ENCODE measurements around the gene FUS.
"Not testable (repeated sequence)": the region's sequence is repeated elsewhere in the genome, so short reads cannot be mapped to it uniquely, and the experiment has no call there.

The FUS gene

GRCh38 chr16:31157136-31157535 lies 22.8 kb upstream of the FUS start:
- no peak for DNase-seq (ENCODE audit: low read depth)
- no peak overlapping the region for H3K4me3 ChIP-seq (ENCODE audit: low read depth, low read length)
- TF ChIP-seq CTCF (IDR thresholded peaks at IDR 0.05; ENCODE audit: insufficient read depth, low read depth, low read length, missing control alignments): no peak

GRCh38 chr16:31167315-31167714 lies 12.6 kb upstream of the FUS start:
- TF ChIP-seq CTCF (IDR thresholded peaks at IDR 0.05; ENCODE audit: insufficient read depth, low read depth, low read length, missing control alignments): no peak
- no peak overlapping the region for H3K4me3 ChIP-seq (ENCODE audit: low read depth, low read length)
- DNase-seq (ENCODE audit: low read depth): no peak

GRCh38 chr16:31168848-31169247 lies 11.1 kb upstream of the FUS start:
- H3K4me3 ChIP-seq (ENCODE audit: low read depth, low read length): no peak overlapping the region
- no peak for DNase-seq (ENCODE audit: low read depth)
- no peak for TF ChIP-seq CTCF (IDR thresholded peaks at IDR 0.05; ENCODE audit: insufficient read depth, low read depth, low read length, missing control alignments)

- not testable (repeated sequence) for H3K4me3 ChIP-seq (ENCODE audit: low read depth, low read length); DNase-seq (ENCODE audit: low read depth)
Measured at GRCh38 chr16:31170048-31170447, 9.9 kb upstream of the FUS start.

GRCh38 chr16:31177136-31177535 lies 2.8 kb upstream of the FUS start:
- H3K4me3 ChIP-seq (ENCODE audit: low read depth, low read length): no peak overlapping the region
- no peak for TF ChIP-seq CTCF (IDR thresholded peaks at IDR 0.05; ENCODE audit: insufficient read depth, low read depth, low read length, missing control alignments)
- DNase-seq (ENCODE audit: low read depth): no peak

- no peak for DNase-seq (ENCODE audit: low read depth)
- no peak for TF ChIP-seq CTCF (IDR thresholded peaks at IDR 0.05; ENCODE audit: insufficient read depth, low read depth, low read length, missing control alignments)
- peak overlapping the region; percentile 60 for H3K4me3 ChIP-seq (ENCODE audit: low read depth, low read length)
Measured at GRCh38 chr16:31179219-31179746, 656 bp upstream of the FUS start.

GRCh38 chr16:31181102-31181830 lies 1.3 kb downstream of the FUS start:
- no peak for DNase-seq (ENCODE audit: low read depth)
- no peak for TF ChIP-seq CTCF (IDR thresholded peaks at IDR 0.05; ENCODE audit: insufficient read depth, low read depth, low read length, missing control alignments)
- peak overlapping the region; percentile 60 for H3K4me3 ChIP-seq (ENCODE audit: low read depth, low read length)
